HG03520 (cell line): ENCODE measurements around the gene XXYLT1.

Source experiments
- ATAC-seq: cut with Tn5 transposase; IDR thresholded peaks from one replicate; pipeline ENCODE4 v1.9.1; 2021; ENCODE audit warnings: mild to moderate bottlenecking, moderate library complexity; ENCODE audit not compliant: unreplicated experiment

Gene XXYLT1

GRCh38 chr3:195268576-195269309, 2.2 kb downstream of the XXYLT1 start:
- no peak for ATAC-seq

DNA sequence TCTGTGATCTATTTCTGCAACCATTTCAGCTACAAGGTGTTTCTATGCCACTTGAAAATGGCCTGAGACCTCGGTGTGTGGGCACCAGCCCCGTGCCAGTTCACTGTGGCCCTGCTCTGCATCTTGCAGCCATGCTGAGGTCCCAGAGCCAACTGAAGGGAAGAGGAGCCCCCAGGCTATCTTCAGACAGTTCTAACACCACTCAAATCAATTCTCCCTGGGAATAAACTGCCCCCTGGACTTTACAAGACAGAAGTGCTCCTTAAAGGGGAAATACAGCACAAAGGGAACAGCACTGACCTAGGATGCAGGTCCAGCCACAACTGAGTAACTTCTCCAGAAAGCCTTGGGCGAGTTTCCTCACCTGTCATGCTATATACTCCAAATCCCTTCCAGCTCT, 3.9 kb downstream of the XXYLT1 start:
- ATAC-seq = no peak

- no peak for ATAC-seq
Measured at GRCh38 chr3:195266428-195266827, 4.5 kb downstream of the XXYLT1 start.

DNA sequence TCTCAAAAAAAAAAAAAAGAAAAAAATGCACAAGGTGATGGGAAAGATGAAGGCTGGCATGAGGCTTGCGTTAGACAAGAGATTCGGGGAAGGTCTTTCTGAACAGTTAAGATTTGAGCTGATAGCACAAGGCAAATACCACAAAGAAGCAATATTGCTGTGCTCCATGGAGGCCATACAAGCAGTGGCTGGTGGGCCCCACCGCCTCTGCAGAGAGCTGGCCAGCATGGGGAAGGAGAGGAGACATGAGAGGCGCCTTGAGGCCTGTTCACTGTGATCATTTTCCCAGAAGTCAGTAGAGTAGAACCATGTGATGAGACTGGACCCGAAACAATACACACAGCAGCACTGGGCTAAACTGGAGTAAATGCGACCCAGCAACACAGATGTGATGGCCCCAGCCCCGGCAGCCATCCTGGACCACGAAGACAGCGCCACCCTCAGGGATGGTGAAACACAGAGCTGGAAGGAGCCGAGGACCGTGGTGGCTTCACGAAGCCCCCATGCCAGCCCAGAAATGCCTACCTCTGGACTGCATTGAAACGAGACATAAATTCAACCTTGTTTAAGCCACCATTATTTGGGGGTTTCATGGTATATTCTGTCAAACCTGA, 5.5 kb downstream of the XXYLT1 start:
- no peak for ATAC-seq

GRCh38 chr3:195263925-195264600, 6.9 kb downstream of the XXYLT1 start:
- ATAC-seq = no peak

DNA sequence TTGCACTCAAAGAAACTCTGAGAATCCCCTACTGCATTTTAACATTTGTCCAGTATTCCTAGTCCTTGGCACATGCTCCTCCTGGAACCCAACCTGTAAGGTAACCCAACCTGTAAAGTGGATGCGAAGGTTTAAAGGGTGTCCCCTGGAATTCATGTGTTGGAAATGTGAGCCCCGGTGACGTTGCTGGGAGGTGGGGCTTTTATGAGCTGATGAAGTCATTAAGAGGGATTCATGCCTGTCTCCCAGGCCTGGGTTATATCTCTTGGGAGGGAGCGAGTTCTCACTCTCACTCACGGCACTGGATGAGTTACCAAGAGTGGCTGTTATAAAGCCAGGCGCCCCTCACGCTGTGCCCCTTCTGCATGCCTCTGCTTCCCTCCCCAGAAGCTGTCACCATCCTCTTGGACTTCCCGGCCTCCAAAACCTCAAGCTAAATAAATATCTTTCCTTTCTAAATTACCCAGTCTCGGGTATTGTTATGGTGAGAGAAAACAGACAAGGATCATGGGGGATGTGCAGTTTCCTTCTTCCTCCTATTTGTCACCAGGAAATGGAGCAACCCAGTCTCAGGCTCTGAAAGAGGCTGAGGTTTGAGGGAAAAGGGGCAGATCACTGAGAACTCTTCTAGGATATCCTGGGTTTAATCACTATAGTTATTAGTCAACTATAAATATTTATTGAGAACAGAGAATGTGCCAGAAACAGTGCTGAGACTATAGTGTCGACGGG, 7.6 kb downstream of the XXYLT1 start:
- ATAC-seq = no peak

GRCh38 chr3:195261925-195262324, 9.0 kb downstream of the XXYLT1 start:
- ATAC-seq = no peak

- peak; percentile 26 for ATAC-seq
Measured at GRCh38 chr3:195260280-195260905, 10.6 kb downstream of the XXYLT1 start.

- peak; percentile 78 for ATAC-seq
Measured at GRCh38 chr3:195259475-195260279, 11.3 kb downstream of the XXYLT1 start.

DNA sequence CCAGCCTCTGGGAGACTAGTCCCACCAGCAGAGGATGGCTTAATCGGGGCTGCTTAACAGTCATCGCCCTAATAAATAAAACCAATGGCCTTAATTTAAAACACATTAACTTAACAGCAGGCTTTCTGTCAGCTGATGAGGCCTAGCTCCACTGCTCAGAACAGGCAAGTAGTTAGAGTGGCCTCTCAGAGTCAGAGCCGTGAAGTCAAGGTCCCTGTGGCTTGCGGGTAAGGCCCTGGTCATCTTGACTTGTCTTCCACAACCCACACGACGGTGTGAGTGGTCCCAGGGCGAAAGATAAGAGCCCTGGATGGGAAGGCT, 11.8 kb downstream of the XXYLT1 start:
- no peak for ATAC-seq

DNA sequence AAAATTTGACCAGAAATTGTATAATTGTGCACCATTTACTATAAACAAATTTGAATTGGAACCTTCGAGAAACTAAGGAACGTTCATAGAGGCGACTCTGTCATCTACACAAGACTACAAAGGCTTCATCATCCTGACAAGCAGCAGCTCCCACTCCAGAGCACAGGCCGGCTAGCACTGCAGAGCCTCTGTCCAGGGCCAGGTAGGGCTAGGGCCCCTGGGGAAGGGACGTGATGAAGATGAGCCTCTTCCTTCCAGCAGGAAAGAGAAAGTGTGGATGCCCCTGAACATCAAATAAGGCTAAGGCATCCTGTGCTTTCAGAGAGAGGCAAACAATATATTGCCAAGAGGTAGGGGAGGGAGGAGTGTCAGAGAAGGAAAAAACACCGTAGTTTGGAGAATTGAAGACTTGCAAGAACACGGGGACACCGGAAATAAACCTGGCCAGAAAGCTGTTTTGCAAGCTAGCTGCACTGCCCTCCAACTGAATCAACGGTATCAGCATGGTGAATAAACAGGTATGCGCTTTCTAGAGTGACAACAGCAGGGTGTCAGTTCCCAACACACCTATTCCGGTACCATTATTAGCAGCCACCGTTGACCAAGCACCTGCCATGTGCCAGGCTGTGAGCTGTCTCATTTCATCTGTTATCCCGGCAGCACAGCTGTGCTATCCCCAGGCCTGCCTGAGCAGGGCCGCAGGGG, 12.4 kb downstream of the XXYLT1 start:
- no peak for ATAC-seq

DNA sequence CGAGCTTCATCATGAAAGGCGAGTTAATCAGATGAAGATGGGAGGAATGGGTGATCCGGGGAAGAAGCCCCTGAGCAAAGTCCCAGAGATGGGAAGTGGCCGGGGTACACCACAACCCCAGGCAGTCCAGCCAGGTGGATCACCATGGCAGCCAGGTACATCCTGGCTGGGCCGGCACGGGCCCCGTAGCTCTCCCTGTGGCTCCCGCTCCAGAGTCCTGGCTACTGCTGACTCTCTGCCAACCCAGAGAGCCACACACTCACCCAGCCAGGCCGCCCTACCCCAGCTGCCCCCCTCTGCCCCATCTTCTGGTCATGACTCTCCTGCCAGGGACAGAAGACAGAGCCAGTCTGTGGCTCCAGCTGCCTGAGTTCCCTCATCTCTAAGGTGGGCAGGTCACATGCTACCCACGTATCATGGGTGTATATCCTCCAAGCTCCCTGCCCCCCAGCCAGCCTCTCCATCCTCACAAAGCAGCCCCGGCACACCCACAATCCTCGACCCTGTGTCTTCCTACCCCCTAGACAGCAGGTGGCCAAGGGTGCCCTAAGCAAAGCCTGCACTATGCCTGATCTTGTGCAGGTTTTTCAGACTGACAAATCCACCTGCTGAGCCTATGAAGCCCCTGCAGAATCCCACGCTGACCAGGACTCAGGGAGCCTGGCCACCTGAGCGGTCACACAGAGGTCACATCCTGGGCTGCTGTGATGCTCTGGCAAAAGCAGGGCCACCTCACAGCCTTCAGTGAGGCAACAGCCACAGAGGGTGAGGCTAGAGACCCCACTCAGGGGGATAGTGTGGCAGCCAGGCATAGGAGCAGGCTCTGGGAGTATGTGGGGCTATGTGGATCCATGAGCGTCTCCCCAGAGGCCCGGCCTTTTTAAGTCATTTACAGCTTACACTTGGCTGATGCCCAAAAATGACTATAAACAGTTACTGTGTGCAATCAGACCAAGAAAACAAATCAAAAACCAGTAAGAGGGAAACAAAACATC, 13.2 kb downstream of the XXYLT1 start:
- ATAC-seq = no peak

DNA sequence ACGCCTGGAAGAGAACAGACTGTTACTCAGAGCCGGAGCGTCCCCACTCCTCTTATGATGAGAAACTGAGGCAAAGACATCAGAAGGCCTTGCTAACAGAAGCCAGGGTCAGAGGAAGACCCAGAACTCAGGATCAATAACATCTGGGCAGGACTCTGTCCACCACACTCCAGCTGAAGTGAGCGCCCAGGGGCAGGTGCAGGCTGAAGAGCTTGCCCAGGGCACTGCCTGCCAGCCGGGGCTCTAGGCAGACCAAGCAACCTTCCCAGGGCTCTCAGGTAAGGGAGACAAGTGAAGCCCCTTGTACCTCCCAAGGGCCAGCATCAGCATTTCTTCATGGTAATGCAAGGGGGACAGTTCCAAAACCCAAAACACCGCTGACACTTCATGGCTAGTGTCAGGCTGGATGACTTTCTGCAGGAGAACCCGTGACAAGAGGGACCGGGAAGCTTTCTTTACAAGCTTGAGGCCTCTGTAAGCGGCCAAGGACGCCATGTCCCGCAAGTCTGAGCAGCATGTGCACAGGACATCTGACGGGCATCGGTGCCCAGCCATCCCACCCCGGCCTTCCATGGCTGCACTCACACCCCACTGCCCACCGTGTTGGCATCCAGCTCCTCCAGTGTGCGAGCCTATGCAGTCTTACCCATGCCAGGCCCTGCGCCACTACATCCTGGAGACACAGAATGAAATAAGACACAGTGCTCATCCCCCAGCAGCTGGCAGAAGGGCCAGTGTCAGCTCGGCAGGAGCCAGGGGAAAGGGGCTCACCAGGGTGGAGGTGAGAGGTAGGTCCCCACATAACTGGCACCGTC, 14.1 kb downstream of the XXYLT1 start:
- ATAC-seq = no peak

- ATAC-seq = no peak
Measured at GRCh38 chr3:195255571-195256501, 15.1 kb downstream of the XXYLT1 start.

DNA sequence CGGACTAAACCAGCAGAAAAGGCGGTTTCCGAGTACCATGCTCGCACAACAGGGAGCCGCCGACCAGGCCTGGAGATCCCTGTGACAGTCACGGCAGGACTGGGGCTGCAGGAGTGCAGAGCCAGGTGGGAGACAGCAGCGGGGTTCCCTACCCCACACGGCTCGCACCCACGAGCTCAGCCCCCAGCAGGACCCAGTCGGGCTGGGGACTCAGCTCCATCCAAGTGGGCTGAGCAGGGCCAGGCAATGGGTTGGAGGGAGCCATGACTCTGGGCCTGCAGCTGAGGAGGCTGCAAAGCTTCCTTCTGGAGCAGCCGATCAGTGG, 15.8 kb downstream of the XXYLT1 start:
- no peak for ATAC-seq

DNA sequence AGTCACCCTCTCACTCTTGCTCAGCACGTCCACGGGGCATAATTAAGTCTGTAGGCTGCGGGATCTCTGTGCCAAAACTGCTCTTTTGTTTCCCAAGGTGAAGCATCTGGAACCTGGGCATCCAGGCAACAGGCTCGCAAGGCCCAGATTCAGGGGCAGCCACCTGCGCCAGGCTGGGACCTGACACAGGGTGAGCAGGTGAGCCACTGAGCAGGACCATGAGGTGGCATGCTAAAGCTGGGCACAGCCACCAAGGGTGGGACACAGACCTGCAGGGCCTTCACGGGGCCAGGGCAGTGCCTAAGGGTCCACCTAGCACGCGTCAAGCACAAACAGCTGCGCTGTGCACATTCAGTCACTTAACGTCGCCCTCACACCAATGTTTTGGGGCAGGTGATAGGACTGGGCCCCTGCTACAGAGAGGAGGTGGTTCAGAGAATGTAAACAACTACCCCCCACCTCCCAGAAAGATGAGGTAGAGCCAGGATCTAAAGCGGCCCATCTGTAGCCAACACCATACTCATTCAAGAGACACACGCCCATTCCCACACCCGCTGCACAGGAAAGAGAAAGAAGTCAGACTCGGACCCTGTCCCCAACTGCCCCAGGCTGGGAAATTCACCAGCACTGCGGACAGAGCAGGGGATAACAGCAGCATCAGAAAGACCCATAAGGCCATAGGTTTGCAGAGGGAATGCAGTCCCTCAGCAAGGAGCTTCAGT, 16.3 kb downstream of the XXYLT1 start:
- no peak for ATAC-seq
